SU-DHL-6 (cell line): Measurements from ENCODE around the gene GOLGA6D.

Experiments
- H2AFZ ChIP-seq: fragments of 200-600 bp; sonication (generic); 2 replicates; pipeline ENCODE4 v1.6.1; 2014; ENCODE audit warnings: low read depth, mild to moderate bottlenecking, moderate library complexity, mixed read lengths, antibody characterized with exemption, low read length; ENCODE audit not compliant: severe bottlenecking
- H3F3A ChIP-seq: fragments of 200-600 bp; shearing (Covaris generic); 2 replicates; pipeline ENCODE4 v1.6.0; 2016; ENCODE audit warnings: antibody characterized with exemption, mild to moderate bottlenecking; ENCODE audit not compliant: insufficient read depth
- H3K27ac ChIP-seq: fragments of 200-600 bp; sonication (generic); 2 replicates; pipeline ENCODE4 v1.5.1; 2016; ENCODE audit warnings: low read depth, mild to moderate bottlenecking, low read length, moderate library complexity, mixed read lengths
- H3K27me3 ChIP-seq: fragments of 200-600 bp; sonication (generic), shearing (Covaris generic); 2 replicates; pipeline ENCODE4 v1.6.0; 2014; ENCODE audit warnings: mild to moderate bottlenecking, low read length
- H3K36me3 ChIP-seq: fragments of 200-600 bp; sonication (generic); 2 replicates; pipeline ENCODE4 v1.6.1; 2014; ENCODE audit warnings: mild to moderate bottlenecking, low read length, mixed read lengths
- H3K4me2 ChIP-seq: fragments of 300-600, 200-600 bp; shearing (Covaris generic), sonication (generic); 2 replicates; pipeline ENCODE4 v1.6.0; 2014; ENCODE audit warnings: low read length, low read depth, mild to moderate bottlenecking; ENCODE audit not compliant: poor library complexity, severe bottlenecking
- H3K4me3 ChIP-seq: fragments of 200-600 bp; sonication (generic); 2 replicates; pipeline ENCODE4 v1.5.1; 2014; ENCODE audit warnings: antibody characterized with exemption, low read length, mild to moderate bottlenecking, mixed read lengths; ENCODE audit not compliant: insufficient read depth, poor library complexity, severe bottlenecking
- H3K79me2 ChIP-seq: fragments of 200-600 bp; sonication (generic); 2 replicates; pipeline ENCODE4 v1.6.1; 2014; ENCODE audit warnings: mild to moderate bottlenecking, low read length, moderate library complexity; ENCODE audit not compliant: insufficient read depth
- H3K9ac ChIP-seq: fragments of 200-600 bp; sonication (generic); 2 replicates; pipeline ENCODE4 v1.7.0; 2014; ENCODE audit warnings: mild to moderate bottlenecking, low read length
- H3K9me2 ChIP-seq: fragments of 200-600 bp; sonication (generic); replicated peaks from 2 replicates; pipeline ENCODE4 v1.6.1; 2014; ENCODE audit warnings: low read length; ENCODE audit not compliant: insufficient read depth
- H3K9me3 ChIP-seq: fragments of 200-600 bp; sonication (generic); 2 replicates; pipeline ENCODE4 v1.6.1; 2014; ENCODE audit warnings: low read length, mixed read lengths; ENCODE audit not compliant: insufficient read depth
- H4K20me1 ChIP-seq: fragments of 200-600 bp; sonication (generic); 2 replicates; pipeline ENCODE4 v1.6.1; 2014; ENCODE audit warnings: low read depth, mild to moderate bottlenecking, antibody characterized with exemption, low read length, moderate library complexity, mixed read lengths
- EZH2phosphoT487 ChIP-seq: fragments of 200-600 bp; sonication (generic), shearing (Covaris generic); conservative IDR thresholded peaks from 2 replicates; pipeline ENCODE4 v1.6.1; 2018; ENCODE audit warnings: mild to moderate bottlenecking, antibody characterized with exemption, low read length, moderate library complexity, mixed read lengths
- TF ChIP-seq, protein P1 (sequence below): fragments of 200-600 bp; sonication (generic); IDR thresholded peaks from one replicate; pipeline ENCODE4 v1.5.1; 2017; ENCODE audit warnings: antibody characterized with exemption, mild to moderate bottlenecking, low read length, moderate library complexity; ENCODE audit not compliant: insufficient read depth, poor library complexity, severe bottlenecking

GOLGA6D gene

GRCh38 chr15:75335313-75335704 is 52.7 kb downstream of the GOLGA6D start:
- Histone ChIP-seq H3K9ac (peak overlapping the region; percentile 88), H3K4me3 (peak overlapping the region; percentile 90), H3F3A (no peaks in the 10 kb centered on the region), H3K4me2 (peak overlapping the region; percentile 65), H4K20me1 (no peaks in the 10 kb centered on the region), H2AFZ (peak overlapping the region; percentile 91), H3K9me2 (no peaks in the 10 kb centered on the region), H3K9me3 (no peaks in the 10 kb centered on the region), H3K27me3 (no peaks in the 10 kb centered on the region), H3K27ac (no peak overlapping the region), H3K79me2 (0 out of 2 replicates have a peak, but pooled peaks cover 3% of the 10 kb centered on the region), H3K36me3 (no peaks in the 10 kb centered on the region)
- no peak for TF ChIP-seq EZH2phosphoT487
- TF ChIP-seq, protein P1, sequence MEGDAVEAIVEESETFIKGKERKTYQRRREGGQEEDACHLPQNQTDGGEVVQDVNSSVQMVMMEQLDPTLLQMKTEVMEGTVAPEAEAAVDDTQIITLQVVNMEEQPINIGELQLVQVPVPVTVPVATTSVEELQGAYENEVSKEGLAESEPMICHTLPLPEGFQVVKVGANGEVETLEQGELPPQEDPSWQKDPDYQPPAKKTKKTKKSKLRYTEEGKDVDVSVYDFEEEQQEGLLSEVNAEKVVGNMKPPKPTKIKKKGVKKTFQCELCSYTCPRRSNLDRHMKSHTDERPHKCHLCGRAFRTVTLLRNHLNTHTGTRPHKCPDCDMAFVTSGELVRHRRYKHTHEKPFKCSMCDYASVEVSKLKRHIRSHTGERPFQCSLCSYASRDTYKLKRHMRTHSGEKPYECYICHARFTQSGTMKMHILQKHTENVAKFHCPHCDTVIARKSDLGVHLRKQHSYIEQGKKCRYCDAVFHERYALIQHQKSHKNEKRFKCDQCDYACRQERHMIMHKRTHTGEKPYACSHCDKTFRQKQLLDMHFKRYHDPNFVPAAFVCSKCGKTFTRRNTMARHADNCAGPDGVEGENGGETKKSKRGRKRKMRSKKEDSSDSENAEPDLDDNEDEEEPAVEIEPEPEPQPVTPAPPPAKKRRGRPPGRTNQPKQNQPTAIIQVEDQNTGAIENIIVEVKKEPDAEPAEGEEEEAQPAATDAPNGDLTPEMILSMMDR, result no peak

- TF ChIP-seq, protein P1, result no peak
- no peak for TF ChIP-seq EZH2phosphoT487
- H2AFZ ChIP-seq, result peak within 1 kb of the TSS; percentile 91
- H3K9ac ChIP-seq, result peak within 1 kb of the TSS; percentile 88
- no peaks in the 10 kb centered on the region for H4K20me1 ChIP-seq
- H3K4me2 ChIP-seq, result peak within 1 kb of the TSS; percentile 65
- peak within 1 kb of the TSS; percentile 38 for H3K27ac ChIP-seq
- no peaks in the 10 kb centered on the region for H3K36me3 ChIP-seq
- H3K4me3 ChIP-seq, result peak within 1 kb of the TSS; percentile 90
- H3K27me3 ChIP-seq, result no peaks in the 10 kb centered on the region
- H3K9me2 ChIP-seq, result no peaks in the 10 kb centered on the region
- H3K9me3 ChIP-seq, result no peaks in the 10 kb centered on the region
- no peaks in the 10 kb centered on the region for H3F3A ChIP-seq
- H3K79me2 ChIP-seq, result 0 out of 2 replicates have a peak, but pooled peaks cover 3% of the 10 kb centered on the region
Observed at GRCh38 chr15:75335705-75336355, 53.2 kb downstream of the GOLGA6D start, which contains the start of gene COMMD4. TSS of gene COMMD4 (plus strand) at chr15:75336063. CDS start at chr15:75336090, 27 bp downstream.

DNA sequence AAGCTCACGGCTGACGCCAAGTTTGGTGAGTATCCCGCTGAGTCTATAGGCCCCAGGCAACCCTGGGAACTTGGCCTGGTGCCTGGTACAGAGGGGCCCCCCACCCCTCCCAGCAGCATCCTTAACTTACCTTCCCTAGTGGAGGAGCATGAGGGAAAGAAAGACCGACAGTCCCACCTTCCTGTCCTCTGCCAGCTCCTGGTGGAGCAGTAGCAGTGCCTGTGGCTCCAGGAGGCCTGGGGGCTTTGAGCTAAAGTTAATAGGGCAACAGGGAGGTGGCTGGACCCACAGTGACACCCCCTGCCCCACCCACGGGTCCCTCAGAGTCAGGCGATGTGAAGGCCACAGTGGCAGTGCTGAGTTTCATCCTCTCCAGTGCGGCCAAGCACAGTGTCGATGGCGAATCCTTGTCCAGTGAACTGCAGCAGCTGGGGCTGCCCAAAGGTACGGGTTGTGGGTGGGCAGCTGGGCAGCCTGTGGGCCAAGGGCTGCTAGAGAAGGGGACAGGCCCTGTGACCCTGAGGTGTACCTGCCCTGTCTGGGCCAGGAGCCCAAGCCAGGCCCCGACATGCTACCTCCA is 56.1 kb downstream of the GOLGA6D start:
- Histone ChIP-seq H3K27me3 (no peaks in the 10 kb centered on the region), H3K9me2 (no peaks in the 10 kb centered on the region), H3F3A (no peaks in the 10 kb centered on the region), H3K79me2 (0 out of 2 replicates have a peak, but pooled peaks cover 3% of the 10 kb centered on the region), H3K4me3 (no peak overlapping the region), H3K4me2 (no peak overlapping the region), H2AFZ (no peak overlapping the region), H3K27ac (no peak overlapping the region), H3K36me3 (no peaks in the 10 kb centered on the region), H3K9ac (no peak overlapping the region), H4K20me1 (no peaks in the 10 kb centered on the region), H3K9me3 (no peaks in the 10 kb centered on the region)
- TF ChIP-seq, protein P1, result no peak
- TF ChIP-seq EZH2phosphoT487, result no peak
